ENCODE results near the gene OR2M5.

Gene OR2M5, protein sequence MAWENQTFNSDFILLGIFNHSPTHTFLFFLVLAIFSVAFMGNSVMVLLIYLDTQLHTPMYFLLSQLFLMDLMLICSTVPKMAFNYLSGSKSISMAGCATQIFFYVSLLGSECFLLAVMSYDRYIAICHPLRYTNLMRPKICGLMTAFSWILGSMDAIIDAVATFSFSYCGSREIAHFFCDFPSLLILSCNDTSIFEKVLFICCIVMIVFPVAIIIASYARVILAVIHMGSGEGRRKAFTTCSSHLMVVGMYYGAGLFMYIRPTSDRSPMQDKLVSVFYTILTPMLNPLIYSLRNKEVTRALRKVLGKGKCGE

DNA sequence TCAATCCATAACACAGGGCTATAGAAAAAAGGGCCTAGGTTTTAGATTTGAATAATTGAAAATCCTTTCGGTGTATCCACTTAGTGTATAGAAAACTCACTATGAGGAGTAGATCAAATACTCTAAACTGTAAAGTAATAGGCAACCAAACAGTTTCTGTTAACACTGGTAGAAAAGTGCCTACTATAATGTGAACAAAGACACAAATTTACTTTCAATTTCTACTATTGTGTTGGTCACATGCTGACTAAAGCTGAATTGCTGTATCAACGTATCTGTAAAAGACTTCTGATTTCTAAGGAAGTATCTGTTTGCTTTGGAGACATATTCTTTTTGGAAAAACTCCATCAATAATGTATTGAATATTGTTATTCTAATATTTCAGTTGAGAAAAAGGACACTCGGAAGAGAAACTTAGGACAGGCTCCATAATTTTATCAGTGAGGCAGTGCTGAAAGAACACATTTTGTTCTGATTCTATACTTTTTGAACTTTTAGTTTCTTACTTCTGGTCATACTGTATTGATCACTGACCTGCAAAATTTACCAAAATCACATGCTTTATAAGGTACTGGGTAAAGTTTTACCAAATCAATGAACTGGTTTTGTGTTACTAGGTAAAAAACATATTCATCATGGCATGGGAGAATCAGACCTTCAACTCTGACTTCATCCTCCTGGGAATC is at the start of gene OR2M5:
OR2M5 (plus strand) TSS at position 636 of the 686 bp plus-strand sequence; CDS start at position 636, 0 bp downstream.
- no peak for DNase-seq (ENCODE audit: low spot score)

DNA sequence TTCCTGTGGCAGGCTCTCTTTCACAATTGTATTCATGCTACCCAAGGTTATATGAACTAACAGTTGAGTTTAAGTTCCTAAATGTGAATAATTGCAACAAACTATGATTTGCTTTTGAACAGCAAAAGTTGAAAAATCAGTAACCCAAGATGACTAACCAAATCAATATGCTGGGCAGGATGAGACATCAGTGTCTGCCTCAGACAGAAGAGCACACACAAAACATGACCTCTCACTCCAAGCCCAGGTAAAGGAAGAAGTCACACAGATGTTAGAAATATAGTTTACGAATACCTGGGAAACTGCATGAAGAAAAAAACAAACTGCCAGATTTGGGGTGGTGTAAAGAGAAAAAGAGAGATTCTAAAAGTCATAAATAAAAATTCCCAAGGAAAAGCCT is 46.4 kb upstream of the OR2M5 start:
- no peak for DNase-seq (ENCODE audit: low spot score)

DNA sequence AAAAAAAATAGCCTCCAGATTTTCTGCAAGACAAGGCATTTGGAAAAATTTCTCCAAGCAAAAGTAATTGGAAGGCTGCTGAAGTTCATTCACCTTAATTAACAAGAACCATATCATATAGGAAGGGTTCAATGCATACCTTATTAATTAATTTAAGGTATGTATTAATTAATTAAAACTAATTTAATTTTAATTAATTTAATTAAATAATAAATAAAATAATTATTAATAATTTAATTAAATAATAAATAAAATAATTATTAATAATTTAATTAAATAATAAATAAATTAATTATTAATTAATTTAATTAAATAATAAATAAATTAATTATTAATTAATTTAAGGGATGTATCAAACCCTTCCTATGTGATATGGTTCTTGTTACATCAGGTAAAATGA is 42.1 kb upstream of the OR2M5 start:
- DNase-seq (ENCODE audit: low spot score), result no peak

DNA sequence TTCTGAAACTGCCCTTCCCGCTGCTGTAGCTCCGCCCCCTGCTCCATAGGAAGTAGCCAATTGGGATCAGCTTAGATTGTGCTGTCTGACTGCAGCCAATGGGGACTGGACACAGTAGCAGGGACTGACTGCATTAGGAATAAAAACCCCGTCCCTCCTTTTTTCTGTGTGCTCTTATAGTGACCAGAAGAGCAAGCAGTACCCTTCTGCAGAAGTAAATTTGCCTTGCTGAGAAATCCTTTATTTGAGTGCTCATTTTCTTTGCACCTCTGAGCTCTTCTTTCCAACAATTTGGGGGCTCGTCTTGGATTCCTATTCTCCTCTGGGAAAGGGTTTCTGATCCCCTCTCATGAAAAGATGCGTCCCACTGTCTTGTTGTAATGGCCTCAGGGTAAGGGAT is 33.8 kb upstream of the OR2M5 start:
- DNase-seq (ENCODE audit: low spot score), result no peak

DNA sequence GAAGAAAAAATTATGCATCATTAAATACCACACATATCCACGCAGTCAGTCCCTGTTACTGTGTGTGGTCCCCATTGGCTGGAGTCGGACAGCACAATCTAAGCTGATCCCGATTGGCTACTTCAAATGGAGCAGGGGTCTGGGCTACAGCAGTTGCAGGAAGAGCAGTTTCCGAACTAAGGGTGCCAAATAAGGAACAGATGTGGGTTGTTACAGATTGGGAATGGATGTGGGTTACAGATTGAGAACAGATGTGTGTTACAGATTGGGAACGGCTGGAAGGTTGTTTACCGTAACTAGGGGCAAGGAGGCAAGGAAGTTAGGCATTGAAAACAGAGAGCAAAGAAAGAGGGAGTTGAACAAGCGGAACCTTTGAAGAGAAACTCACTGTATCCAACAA is 30.1 kb upstream of the OR2M5 start:
- no peak for DNase-seq (ENCODE audit: low spot score)

DNA sequence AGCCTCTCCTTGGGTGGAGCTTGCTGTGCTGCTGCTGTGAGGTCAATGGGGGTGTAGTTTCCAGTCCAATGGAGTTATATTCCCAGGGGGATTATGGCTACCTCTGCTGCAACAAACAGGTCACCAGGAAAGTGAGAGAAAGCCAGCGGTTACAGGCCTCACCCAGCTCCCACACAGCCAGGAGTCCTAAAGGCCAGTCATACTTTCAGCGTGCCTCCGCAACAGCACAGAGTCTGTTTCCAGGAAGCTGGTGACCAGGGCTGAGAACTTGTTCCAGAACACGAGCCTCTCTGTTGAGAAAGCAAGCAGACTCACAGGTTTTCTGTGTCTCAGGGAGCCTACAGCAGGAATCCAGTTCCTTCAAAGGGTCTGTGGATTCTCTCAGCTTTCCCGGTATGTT is 17.3 kb upstream of the OR2M5 start:
- DNase-seq (ENCODE audit: low spot score), result no peak

DNA sequence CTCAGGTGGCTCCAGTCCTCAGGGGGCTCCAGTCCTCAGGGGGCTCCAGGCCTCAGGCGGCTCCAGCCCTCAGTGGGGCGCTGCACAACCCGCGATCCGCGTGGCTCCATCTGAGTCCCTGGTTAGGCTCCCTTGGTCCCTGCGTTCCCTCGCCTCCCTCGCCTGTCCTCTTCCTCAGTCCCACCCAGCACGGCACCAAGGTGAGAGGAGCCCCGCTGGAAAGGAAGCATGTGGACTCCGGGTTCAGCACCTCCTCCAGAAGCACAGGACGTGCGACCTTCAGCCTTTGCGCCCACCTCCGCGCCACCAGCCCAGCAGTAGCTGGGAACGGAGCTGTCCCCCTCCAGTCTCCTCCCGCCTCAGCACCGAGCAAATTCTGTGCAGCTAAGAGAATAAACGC is 8.1 kb upstream of the OR2M5 start:
- DNase-seq (ENCODE audit: low spot score), result no peak

DNA sequence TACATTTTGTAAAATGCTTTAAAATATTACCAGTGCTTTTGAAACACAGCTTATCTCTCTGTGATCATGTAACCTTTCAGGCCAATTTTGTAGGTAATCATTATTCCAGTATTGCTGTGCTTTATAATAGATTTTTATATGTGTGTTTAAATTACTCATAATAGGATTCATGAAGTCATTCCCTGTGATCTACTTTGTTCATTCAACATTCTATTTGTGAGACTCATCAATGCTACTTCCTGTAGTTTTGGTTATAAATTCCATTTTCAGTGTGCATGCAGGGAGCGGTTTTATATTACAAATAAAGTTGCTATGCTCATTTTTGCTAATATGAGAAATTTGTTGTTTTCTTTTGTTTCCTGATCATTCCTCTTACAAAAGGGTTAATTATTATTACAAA is 4.1 kb upstream of the OR2M5 start:
- DNase-seq (ENCODE audit: low spot score), result no peak

DNA sequence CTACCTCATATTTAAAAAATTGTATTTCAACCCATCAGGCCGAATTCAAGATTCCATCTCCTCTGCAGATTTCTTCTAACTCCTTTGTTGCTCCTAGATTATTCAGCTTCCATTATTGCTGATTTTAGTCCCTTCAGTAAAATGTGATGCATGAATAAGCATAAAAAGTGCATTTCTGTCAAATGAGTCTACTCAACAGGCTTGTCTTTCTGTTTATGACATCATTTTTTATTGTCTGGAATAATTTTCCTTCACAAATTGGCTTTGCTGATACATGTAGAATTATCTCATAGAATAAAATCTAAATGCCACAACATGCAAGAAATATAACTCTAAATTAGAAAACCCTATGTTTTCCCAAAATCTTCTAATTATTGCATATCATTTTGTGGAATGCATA is 1.6 kb upstream of the OR2M5 start:
- no peak for DNase-seq (ENCODE audit: low spot score)

DNA sequence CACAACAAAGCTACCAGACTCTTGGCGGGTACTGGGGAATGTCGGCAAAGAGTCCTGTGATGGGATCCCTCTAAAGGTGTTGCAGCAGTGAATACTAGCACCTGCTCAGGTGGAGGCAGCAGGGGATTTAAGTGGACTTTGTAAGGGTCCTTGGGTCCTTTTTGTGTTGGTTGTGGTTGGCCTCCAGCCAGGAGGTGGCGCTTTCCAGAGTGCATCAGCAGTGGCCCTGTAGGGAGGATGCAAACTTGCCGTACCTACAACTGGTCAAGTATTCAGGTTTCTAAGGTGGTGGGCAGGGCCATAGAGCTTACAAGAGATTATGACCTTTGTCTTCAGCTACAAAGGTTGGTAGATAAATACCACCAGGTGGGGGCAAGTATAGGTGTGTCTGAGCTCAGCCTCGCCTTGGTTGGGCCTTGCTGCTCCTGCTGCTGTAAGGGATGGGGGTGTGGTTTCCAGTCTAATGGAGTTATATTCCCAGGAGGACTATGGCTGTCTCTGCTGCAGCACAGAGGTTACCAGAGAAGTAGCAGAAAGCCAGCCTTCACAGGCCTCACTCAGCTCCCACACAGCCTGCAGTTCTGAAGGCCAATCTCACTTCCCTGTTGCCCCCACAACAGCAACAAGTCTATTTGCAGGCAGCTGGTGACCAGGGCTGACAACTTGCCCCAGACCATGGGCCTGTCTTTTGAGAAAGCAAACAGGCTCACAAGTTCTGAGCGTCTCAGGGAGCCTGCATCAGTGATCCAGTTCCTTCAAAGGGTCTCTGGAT is 7.3 kb downstream of the OR2M5 start:
- no peak for DNase-seq (ENCODE audit: low spot score)

DNA sequence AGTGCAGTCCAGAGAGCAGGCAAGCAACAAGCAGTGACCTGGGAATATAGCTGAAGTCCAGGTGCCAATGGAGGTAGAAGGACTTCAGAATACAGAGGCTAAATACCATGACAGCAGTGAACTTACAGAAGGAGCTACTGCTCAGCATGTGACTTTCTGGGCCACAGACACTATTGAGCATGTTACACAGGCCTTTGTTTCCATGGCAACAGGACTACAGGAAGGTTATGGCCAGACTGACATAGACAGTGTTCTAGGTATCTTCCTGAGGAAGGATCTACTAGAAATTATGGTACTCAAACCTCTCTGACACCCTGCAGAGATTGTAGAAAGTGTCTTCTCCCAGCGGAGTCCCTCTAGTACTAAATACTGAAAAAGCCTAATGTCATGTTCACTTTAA is 11.0 kb downstream of the OR2M5 start:
- no peak for DNase-seq (ENCODE audit: low spot score)

DNA sequence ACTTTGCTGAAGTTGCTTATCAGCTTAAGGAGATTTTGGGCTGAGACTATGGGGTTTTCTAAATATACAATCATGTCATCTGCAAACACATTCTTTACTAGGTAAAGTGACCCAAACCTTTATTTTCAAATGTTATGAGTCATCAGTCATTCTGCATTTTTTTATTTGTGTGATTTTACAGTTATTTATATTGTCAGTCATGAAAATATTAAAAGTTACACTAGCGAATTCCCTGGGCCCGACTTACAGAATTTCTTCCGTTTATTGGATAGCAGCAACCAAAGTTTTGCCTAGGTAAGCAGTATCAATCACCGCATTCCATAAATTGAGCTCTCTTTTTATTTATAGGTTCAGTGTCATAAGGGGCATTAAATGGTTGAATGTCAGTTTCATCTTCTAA is 13.8 kb downstream of the OR2M5 start:
- no peak for DNase-seq (ENCODE audit: low spot score)

DNA sequence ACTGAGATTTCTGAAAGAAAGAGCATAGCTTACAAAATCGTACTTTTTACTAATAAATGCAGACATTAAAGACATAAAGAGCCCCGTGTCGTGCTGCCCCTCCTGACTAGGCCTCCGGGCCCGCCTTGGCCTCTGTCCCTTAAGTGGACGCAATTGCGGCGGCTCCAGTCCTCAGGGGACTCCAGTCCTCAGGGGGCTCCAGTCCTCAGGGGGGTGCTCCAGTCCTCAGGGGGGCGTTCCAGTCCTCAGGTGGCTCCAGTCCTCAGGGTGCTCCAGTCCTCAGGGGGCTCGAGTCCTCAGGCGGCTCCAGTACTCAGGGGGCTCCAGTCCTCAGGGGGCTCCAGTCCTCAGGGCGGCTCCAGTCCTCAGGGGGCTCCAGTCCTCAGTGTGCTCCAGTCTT is 19.1 kb downstream of the OR2M5 start:
- no peak for DNase-seq (ENCODE audit: low spot score)

DNA sequence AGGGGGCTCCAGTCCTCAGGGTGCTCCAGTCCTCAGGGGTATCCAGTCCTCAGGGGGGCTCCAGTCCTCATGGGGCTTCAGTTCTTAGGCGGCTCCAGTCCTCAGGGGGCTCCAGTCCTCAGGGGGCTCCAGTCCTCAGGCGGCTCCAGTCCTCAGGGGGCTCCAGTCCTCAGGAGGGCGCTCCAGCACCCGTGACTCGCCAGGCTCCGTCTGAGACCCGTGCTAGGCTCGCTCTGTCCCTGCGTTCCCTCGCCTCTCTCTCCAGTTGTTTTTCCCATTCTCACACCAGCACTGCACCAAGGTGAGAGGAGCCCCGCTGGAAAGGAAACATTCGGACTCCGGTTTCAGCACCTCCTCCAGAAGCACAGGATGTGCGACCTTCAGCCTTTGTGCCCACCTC is 20.2 kb downstream of the OR2M5 start:
- no peak for DNase-seq (ENCODE audit: low spot score)

DNA sequence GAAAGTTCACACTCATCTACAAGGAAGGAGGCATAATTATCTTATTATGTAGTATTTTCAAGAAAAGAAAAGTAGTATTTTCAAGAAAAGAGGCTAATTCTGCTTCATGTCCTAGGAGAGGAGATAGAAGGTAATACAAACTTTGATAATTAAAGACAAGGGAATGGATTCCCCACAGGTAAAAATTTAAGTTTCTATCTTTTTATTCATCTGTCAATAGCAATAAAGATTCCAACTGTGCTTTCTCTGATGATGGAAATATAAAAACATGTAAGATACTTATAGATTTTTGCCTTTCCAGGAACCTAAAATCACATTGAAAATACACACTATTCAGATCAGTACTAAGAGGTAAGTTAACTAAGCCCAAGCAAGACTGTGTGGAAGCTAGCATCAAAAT is 29.6 kb downstream of the OR2M5 start, which contains the start of gene OR2M2:
OR2M2 (plus strand) TSS at position 301 of the 400 bp plus-strand sequence. CDS start 5,165 bp downstream, outside the sequence.
- no peak for DNase-seq (ENCODE audit: low spot score)

DNA sequence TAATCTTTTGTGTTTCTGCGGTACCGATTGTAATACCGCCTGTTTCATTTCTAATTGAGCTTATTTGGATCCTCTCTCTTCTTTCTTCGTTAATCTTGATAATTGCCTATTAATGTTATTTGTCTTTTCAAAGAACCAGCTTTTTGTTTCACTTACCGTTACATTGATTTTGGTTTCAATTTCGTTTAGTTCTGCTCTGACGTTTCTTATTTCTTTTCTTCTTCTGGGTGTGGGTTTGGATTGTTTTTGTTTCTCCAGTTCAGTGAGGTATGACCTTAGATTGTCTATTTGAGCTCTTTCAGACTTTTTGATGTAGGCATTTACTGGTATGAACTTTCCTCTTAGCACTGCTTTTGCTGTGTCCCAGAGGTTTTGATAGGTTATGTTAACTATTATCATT is 39.0 kb downstream of the OR2M5 start:
- DNase-seq (ENCODE audit: low spot score), result no peak

DNA sequence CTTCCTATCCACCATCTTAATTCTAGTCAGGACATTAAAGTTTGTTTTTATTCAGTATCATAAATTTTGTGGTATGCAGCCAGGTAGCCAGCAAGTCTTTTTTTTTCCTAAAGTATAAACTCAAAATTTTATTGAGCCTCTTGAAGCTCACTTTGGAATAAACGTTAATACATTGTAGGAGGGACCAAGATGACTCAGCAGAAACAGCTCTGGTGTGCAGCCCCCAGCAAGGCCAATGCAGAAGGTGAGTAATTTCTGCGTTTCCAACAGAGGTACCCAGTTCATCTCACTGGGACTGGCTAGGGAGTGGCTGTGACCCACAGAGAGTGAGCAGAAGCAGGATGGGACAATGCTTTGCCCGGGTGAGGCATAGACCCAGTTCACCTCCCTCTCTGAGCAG is 42.4 kb downstream of the OR2M5 start:
- DNase-seq (ENCODE audit: low spot score), result no peak

DNA sequence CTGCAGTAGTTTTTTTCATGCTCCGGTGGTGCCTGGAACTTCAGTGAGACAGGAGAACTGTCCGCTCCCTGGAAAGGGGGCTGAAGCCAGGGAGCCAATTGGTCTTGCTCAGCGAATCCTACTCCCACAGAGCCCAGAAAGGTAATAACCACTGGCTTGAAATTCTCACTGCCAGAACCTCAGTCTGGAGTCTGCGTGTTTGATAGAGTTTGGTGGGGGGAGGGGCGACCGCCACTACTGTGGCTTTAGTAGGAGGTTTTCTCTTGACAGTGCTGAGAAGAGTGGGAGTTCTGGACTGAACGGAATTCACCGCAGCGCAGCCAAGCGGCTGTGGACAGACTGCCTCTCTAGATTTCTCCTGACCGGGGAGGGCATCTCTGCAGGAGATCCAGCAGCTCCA is 44.1 kb downstream of the OR2M5 start:
- peak; percentile 11 for DNase-seq (ENCODE audit: low spot score)

DNA sequence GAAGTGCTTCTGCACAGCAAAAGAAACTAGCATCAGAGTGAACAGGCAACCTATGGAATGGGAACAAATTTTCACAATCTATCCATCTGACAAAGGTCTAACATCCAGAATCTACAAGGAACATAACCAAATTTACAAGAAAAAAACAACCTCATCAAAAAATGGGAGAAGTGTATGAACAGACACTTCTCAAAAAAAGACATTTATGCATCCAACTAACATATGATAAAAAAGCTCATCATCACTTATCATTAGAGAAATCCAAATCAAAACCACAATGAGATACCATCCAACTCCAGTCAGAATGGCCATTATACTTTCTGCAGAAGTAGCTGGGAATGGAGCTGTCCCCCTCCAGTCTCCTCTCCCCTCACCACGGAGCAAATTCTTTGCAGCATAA is 49.2 kb downstream of the OR2M5 start:
- no peak for DNase-seq (ENCODE audit: low spot score)

All from COLO829 (cell line).